ENCODE data around the gene MORC2. TPM values are rescaled to one million over a fixed set of nuclear protein-coding genes. Genes with fewer than 3 reads are reported as not detected.

The MORC2 gene
- total and polyA plus RNA-seq, 4 donors: 4.2 to 12.0 (median 9.8) TPM

- Histone ChIP-seq H3K4me1 (ENCODE audit: control insufficient read depth in 4 of 4, insufficient read depth in 4 of 4, low read length in 3 of 4) (peaks cover 0 to 3% (median 1%) of the 10 kb centered on the region in 4 donors), H3K9ac (ENCODE audit: low read depth in 1 of 2, low read length in 2 of 2) (no peak overlapping the region), H3K36me3 (ENCODE audit: control insufficient read depth in 4 of 4, insufficient read depth in 3 of 4, low read depth in 1 of 4, low read length in 3 of 4) (no peaks in the 10 kb centered on the region), H3K27me3 (ENCODE audit: control insufficient read depth in 4 of 4, insufficient read depth in 4 of 4, low read length in 3 of 4) (no peaks in the 10 kb centered on the region), H3K9me3 (ENCODE audit: control insufficient read depth in 4 of 4, low read length in 3 of 4) (no peaks in the 10 kb centered on the region), H3K27ac (ENCODE audit: low read depth in 1 of 2, low read length in 2 of 2) (no peak overlapping the region), H3K4me3 (ENCODE audit: low read depth in 1 of 3, low read length in 3 of 3) (no peak overlapping the region)
- DNase-seq (ENCODE audit: low spot score): peak; percentile 30
- WGBS: 90% methylated on average over 9 of the region's 9 CpGs
- TF ChIP-seq RAD21 (IDR thresholded peaks at IDR 0.05) (no peak), NR2F2 (IDR thresholded peaks at IDR 0.05) (no peak), SP1 (IDR thresholded peaks at IDR 0.05) (no peak), RXRA (IDR thresholded peaks at IDR 0.05) (no peak), JUND (IDR thresholded peaks at IDR 0.05) (no peak), YY1 (IDR thresholded peaks at IDR 0.05) (no peak), HNF4G (IDR thresholded peaks at IDR 0.05) (no peak), FOXA2 (IDR thresholded peaks at IDR 0.05) (no peak)
Observed at GRCh38 chr22:30876221-30876751, 92.3 kb downstream of the MORC2 start.

GRCh38 chr22:30875481-30876215 lies 92.9 kb downstream of the MORC2 start:
- Histone ChIP-seq H3K9me3 (ENCODE audit: control insufficient read depth in 4 of 4, low read length in 3 of 4) (no peaks in the 10 kb centered on the region), H3K27me3 (ENCODE audit: control insufficient read depth in 4 of 4, insufficient read depth in 4 of 4, low read length in 3 of 4) (no peaks in the 10 kb centered on the region), H3K27ac (ENCODE audit: low read depth in 1 of 2, low read length in 2 of 2) (no peak overlapping the region), H3K9ac (ENCODE audit: low read depth in 1 of 2, low read length in 2 of 2) (no peak overlapping the region), H3K4me1 (ENCODE audit: control insufficient read depth in 4 of 4, insufficient read depth in 4 of 4, low read length in 3 of 4) (no peaks in the 10 kb centered on the region), H3K36me3 (ENCODE audit: control insufficient read depth in 4 of 4, insufficient read depth in 3 of 4, low read depth in 1 of 4, low read length in 3 of 4) (no peaks in the 10 kb centered on the region), H3K4me3 (ENCODE audit: low read depth in 1 of 3, low read length in 3 of 3) (no peak overlapping the region)
- 81% methylated on average over 17 of the region's 17 CpGs for WGBS
- TF ChIP-seq RXRA (IDR thresholded peaks at IDR 0.05): no peak
- no peak for TF ChIP-seq EGR1 (IDR thresholded peaks at IDR 0.05; ENCODE audit: low read depth in 2 of 2)
- no peak for TF ChIP-seq HNF4G (IDR thresholded peaks at IDR 0.05)
- TF ChIP-seq NR2F2 (IDR thresholded peaks at IDR 0.05): no peak
- TF ChIP-seq YY1 (IDR thresholded peaks at IDR 0.05): no peak
- no peak for TF ChIP-seq FOXA2 (IDR thresholded peaks at IDR 0.05)
- no peak for TF ChIP-seq RAD21 (IDR thresholded peaks at IDR 0.05)
- TF ChIP-seq, protein P1, sequence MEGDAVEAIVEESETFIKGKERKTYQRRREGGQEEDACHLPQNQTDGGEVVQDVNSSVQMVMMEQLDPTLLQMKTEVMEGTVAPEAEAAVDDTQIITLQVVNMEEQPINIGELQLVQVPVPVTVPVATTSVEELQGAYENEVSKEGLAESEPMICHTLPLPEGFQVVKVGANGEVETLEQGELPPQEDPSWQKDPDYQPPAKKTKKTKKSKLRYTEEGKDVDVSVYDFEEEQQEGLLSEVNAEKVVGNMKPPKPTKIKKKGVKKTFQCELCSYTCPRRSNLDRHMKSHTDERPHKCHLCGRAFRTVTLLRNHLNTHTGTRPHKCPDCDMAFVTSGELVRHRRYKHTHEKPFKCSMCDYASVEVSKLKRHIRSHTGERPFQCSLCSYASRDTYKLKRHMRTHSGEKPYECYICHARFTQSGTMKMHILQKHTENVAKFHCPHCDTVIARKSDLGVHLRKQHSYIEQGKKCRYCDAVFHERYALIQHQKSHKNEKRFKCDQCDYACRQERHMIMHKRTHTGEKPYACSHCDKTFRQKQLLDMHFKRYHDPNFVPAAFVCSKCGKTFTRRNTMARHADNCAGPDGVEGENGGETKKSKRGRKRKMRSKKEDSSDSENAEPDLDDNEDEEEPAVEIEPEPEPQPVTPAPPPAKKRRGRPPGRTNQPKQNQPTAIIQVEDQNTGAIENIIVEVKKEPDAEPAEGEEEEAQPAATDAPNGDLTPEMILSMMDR (IDR thresholded peaks at IDR 0.05; ENCODE audit: low read depth, low read length, missing input control): no peak
- TF ChIP-seq, protein P2, sequence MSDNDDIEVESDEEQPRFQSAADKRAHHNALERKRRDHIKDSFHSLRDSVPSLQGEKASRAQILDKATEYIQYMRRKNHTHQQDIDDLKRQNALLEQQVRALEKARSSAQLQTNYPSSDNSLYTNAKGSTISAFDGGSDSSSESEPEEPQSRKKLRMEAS (IDR thresholded peaks at IDR 0.05): no peak
- DNase-seq (ENCODE audit: low spot score): peak; percentile 30

Small RNA genes within 50 kb of the gene (small RNA-seq; reads per million reads assigned to genes)
- not detected for gene RF01892

Other genes starting within 250 kb of the MORC2 start
- 10 to 100 TPM; 24.8 to 32.9 TPM for gene TUG1, start 491 bp upstream of the MORC2 start, total RNA-seq
- 10 to 100 TPM; 11.3 to 11.6 TPM for gene TUG1, start 491 bp upstream of the MORC2 start, polyA plus RNA-seq
- gene SMTN, start 112.5 kb upstream of the MORC2 start, total RNA-seq: 10 to 100 TPM; 11.2 to 47.3 TPM
- gene SMTN, start 112.5 kb upstream of the MORC2 start, polyA plus RNA-seq: 10 to 100 TPM; 10.1 to 16.4 TPM
- 1 to 10 TPM; 3.0 to 9.0 TPM for gene SELENOM, start 138.8 kb upstream of the MORC2 start, total RNA-seq
- gene SELENOM, start 138.8 kb upstream of the MORC2 start, polyA plus RNA-seq: 10 to 100 TPM; 15.5 to 17.3 TPM
- under 1 TPM; 0.14 to 0.17 TPM for gene INPP5J, start 154.2 kb upstream of the MORC2 start, total RNA-seq
- under 1 TPM; 0.06 to 0.08 TPM for gene INPP5J, start 154.2 kb upstream of the MORC2 start, polyA plus RNA-seq
- not detected for gene PLA2G3, start 171.7 kb upstream of the MORC2 start, total RNA-seq
- gene PLA2G3, start 171.7 kb upstream of the MORC2 start, polyA plus RNA-seq: not detected
- 10 to 100 TPM; 11.7 to 37.4 TPM for gene RNF185, start 191.4 kb upstream of the MORC2 start, total RNA-seq
- 10 to 100 TPM; 25.6 to 33.1 TPM for gene RNF185, start 191.4 kb upstream of the MORC2 start, polyA plus RNA-seq
- gene LIMK2, start 243.5 kb upstream of the MORC2 start, total RNA-seq: 10 to 100 TPM; 13.6 to 39.2 TPM
- gene LIMK2, start 243.5 kb upstream of the MORC2 start, polyA plus RNA-seq: 10 to 100 TPM in 1 of 2 donors, 1 to 10 TPM in 1; 6.6 to 13.3 TPM